GM12878 (cell line): Measurements from ENCODE around the gene ADAP1. TPM values are rescaled to one million over a fixed set of nuclear protein-coding genes. Genes with fewer than 3 reads are reported as not detected.

ENCODE experiments used
- ATAC-seq: fragments of 200-7000 bp; cut with Tn5 transposase; 3 replicates; pipeline ENCODE4 v1.9.1; 2020; ENCODE audit warnings: mild to moderate bottlenecking, moderate library complexity
- BruUV-seq: library from RNA; stranded (reverse); fragments of 400-500 nt; replicated peaks from 2 replicates; lab custom pipeline; 2021; lab: Mats Ljungman, UMichigan
- CTCF ChIA-PET: fragments of 300-600 bp; sonication (Branson Sonifier 250); formaldehyde crosslinking; extraction: SDS; loops from one replicate; lab custom pipeline; 2021; ENCODE audit warnings: inconsistent platforms; lab: Yijun Ruan, JAX
- POLR2A ChIA-PET: fragments of 350-600 bp; formaldehyde crosslinking; extraction: SDS; loops from one replicate; lab custom pipeline; 2021; ENCODE audit warnings: inconsistent platforms; lab: Charles Lee
- RAD21 ChIA-PET: fragments of 300-600 bp; sonication (Branson Sonifier 250); formaldehyde crosslinking; loops from one replicate; lab custom pipeline; 2023; ENCODE audit warnings: antibody characterized with exemption; ENCODE audit not compliant: unreplicated experiment; lab: Charles Lee
- SMC1A ChIA-PET: fragments of 300-600 bp; sonication (Branson Sonifier 250); formaldehyde crosslinking; loops from one replicate; lab custom pipeline; 2023; ENCODE audit not compliant: unreplicated experiment, uncharacterized antibody; lab: Charles Lee
- DNase-seq: peaks from one replicate; pipeline ENCODE4 v3.0.0-alpha.2; 2011; ENCODE audit warnings: low read depth, low spot score
- FAIRE-seq: peaks from 3 replicates; lab custom pipeline; 2011; peaks lifted over from hg19 to GRCh38; lab: Jason Lieb, UNC
- H2AFZ ChIP-seq: 2 replicates; pipeline ENCODE4 v1.6.0; 2011; ENCODE audit warnings: low read depth, low read length, control low read depth; ENCODE audit not compliant: control insufficient read depth
- H3K27ac ChIP-seq: 2 replicates; pipeline ENCODE4 v1.5.1; 2011; ENCODE audit warnings: control low read depth; ENCODE audit not compliant: control insufficient read depth, insufficient read depth
- H3K27me3 ChIP-seq, 2 experiments: replicated peaks in 1 of 2; 2 replicates each; pipeline versions ENCODE4 v1.6.0 to v1.6.1; 2011; ENCODE audit warnings: low read length in 1 of 2; ENCODE audit not compliant: control insufficient read depth in 2 of 2, insufficient read depth in 2 of 2
- H3K36me3 ChIP-seq, 2 experiments: 2 replicates each; pipeline ENCODE4 v1.5.1; 2011; ENCODE audit warnings: low read length in 1 of 2; ENCODE audit not compliant: control insufficient read depth in 2 of 2, insufficient read depth in 2 of 2
- H3K4me1 ChIP-seq: 2 replicates; pipeline ENCODE4 v1.6.1; 2011; ENCODE audit warnings: mild to moderate bottlenecking, low read length, moderate library complexity, mixed read lengths; ENCODE audit not compliant: control insufficient read depth, insufficient read depth
- H3K4me2 ChIP-seq: 2 replicates; pipeline ENCODE4 v1.6.0; 2011; ENCODE audit warnings: control low read depth; ENCODE audit not compliant: control insufficient read depth, insufficient read depth
- H3K4me3 ChIP-seq: fragments of 200-600 bp; sonication (generic); 2 replicates; pipeline ENCODE4 v1.5.1; 2016
- H3K79me2 ChIP-seq: 2 replicates; pipeline ENCODE4 v1.6.0; 2011; ENCODE audit warnings: low read length; ENCODE audit not compliant: control insufficient read depth, insufficient read depth
- H3K9ac ChIP-seq: 2 replicates; pipeline ENCODE4 v1.8.0; 2011; ENCODE audit warnings: low read length, control low read depth, mixed read lengths; ENCODE audit not compliant: control insufficient read depth, insufficient read depth
- H3K9me3 ChIP-seq: replicated peaks from 3 replicates; pipeline ENCODE4 v1.5.1; 2011; ENCODE audit warnings: mild to moderate bottlenecking, low read length; ENCODE audit not compliant: control insufficient read depth, insufficient read depth
- H4K20me1 ChIP-seq: 2 replicates; pipeline ENCODE4 v1.6.0; 2011; ENCODE audit not compliant: control insufficient read depth, insufficient read depth
- ATF7 ChIP-seq: fragments of 450-650 bp; IDR thresholded peaks from 2 replicates; pipeline ENCODE4 v1.6.1; 2016; ENCODE audit warnings: low read depth, mild to moderate bottlenecking
- CBX5 ChIP-seq: sonication (generic); IDR thresholded peaks from 2 replicates; pipeline ENCODE4 v1.6.1; 2016; ENCODE audit warnings: low read depth, moderate library complexity, mild to moderate bottlenecking, inconsistent platforms
- CHD2 ChIP-seq: IDR thresholded peaks from 2 replicates; pipeline ENCODE4 v1.6.1; 2011; ENCODE audit warnings: low read depth, low read length, improper control_type of control experiment, borderline replicate concordance
- CREB1 ChIP-seq: IDR thresholded peaks from 2 replicates; pipeline ENCODE4 v1.6.1; 2012; ENCODE audit warnings: low read depth, mild to moderate bottlenecking, inconsistent platforms
- DPF2 ChIP-seq: fragments of 450-650 bp; IDR thresholded peaks from 2 replicates; pipeline ENCODE4 v1.6.1; 2017; ENCODE audit warnings: mild to moderate bottlenecking
- EP300 ChIP-seq, 2 experiments: fragments of 150-350 bp in 1 of 2; IDR thresholded peaks; 2 replicates each; pipeline ENCODE4 v1.6.1; 2011 to 2012; ENCODE audit warnings: low read depth in 2 of 2, low read length in 2 of 2, borderline replicate concordance in 1 of 2, improper control_type of control experiment in 1 of 2, inconsistent platforms in 1 of 2; ENCODE audit not compliant: control insufficient read depth in 1 of 2
- FOS ChIP-seq: IDR thresholded peaks from 3 replicates; pipeline ENCODE4 v1.6.1; 2011; ENCODE audit warnings: borderline replicate concordance; ENCODE audit not compliant: insufficient read length; ENCODE audit errors: extremely low read depth
- IKZF1 ChIP-seq: fragments of 450-650 bp; conservative IDR thresholded peaks from 2 replicates; pipeline ENCODE4 v1.6.1; 2017; ENCODE audit warnings: antibody characterized with exemption, mild to moderate bottlenecking
- POU2F2 ChIP-seq: IDR thresholded peaks from 3 replicates; pipeline ENCODE4 v1.6.1; 2011; ENCODE audit warnings: low read depth, mild to moderate bottlenecking, low read length, borderline replicate concordance
- RELB ChIP-seq: fragments of 450-650 bp; IDR thresholded peaks from 2 replicates; pipeline ENCODE4 v1.6.1; 2017; ENCODE audit warnings: low read depth, mild to moderate bottlenecking, moderate library complexity
- SMARCA5 ChIP-seq: fragments of 450-650 bp; IDR thresholded peaks from 2 replicates; pipeline ENCODE4 v1.6.1; 2017; ENCODE audit warnings: mild to moderate bottlenecking
- SUZ12 ChIP-seq: fragments of 200-600 bp; sonication (generic); IDR thresholded peaks from one replicate; pipeline ENCODE4 v1.6.1; 2018; ENCODE audit warnings: antibody characterized with exemption, mild to moderate bottlenecking; ENCODE audit not compliant: unreplicated experiment
- ZBTB40 ChIP-seq: fragments of 450-650 bp; IDR thresholded peaks from 2 replicates; pipeline ENCODE4 v1.6.1; 2016; ENCODE audit warnings: mild to moderate bottlenecking, moderate library complexity, borderline replicate concordance
- ZNF274 ChIP-seq: IDR thresholded peaks from one replicate; pipeline ENCODE4 v1.8.0; 2011; ENCODE audit not compliant: insufficient read length, insufficient read depth
- ZNF592 ChIP-seq: fragments of 450-650 bp; IDR thresholded peaks from 2 replicates; pipeline ENCODE4 v1.6.1; 2017; ENCODE audit warnings: mild to moderate bottlenecking, moderate library complexity
- WGBS: methylation state at CpG from one replicate; pipeline ENCODE4 v1.1.6; 2016; ENCODE audit warnings: low lambda C conversion rate; ENCODE audit not compliant: insufficient replicate concordance, insufficient coverage; ENCODE audit errors: missing lambda C conversion rate; 5-methylcytosine and 5-hydroxymethylcytosine counted together
- in situ Hi-C: fragments of 300-500 bp; cut with MboI; formaldehyde crosslinking; loops from 9 replicates; pipeline ENCODE4 v1.14.3; 2018; ENCODE audit warnings: mixed read lengths
- intact Hi-C: fragments of 100-400 bp; cut with micrococcal nuclease; formaldehyde crosslinking; loops from one replicate; pipeline ENCODE4 v1.14.2; 2022; ENCODE audit not compliant: unreplicated experiment
- polyA plus RNA-seq, 11 experiments: library from polyadenylated mRNA; depleted of rRNA in 4 of 11; unstranded in 6 of 11; stranded (reverse) in 5 of 11; fragments of >200 nt; fragmentation: Nextera tagmentation in 4 of 11; fragmentation: Illumina TruSeq in 1 of 11; extraction: Ambion mirVana in 4 of 11; extraction: Trizol in 1 of 11; gene quantifications; 1 replicate in 1 of 11; 2 replicates in 10 of 11; pipeline versions ENCODE4 v1.2.1 to v1.2.3, GENCODE V29; 2011 to 2016; ENCODE audit warnings: inconsistent platforms in 2 of 11, missing spikeins in 2 of 11, low read depth in 1 of 11
- total RNA-seq, 4 experiments: library from RNA; depleted of rRNA in 3 of 4; stranded (reverse); fragments of >200 nt in 3 of 4; fragmentation: Illumina TruSeq in 1 of 4; extraction: Trizol in 1 of 4; gene quantifications; 2 replicates each; pipeline versions ENCODE4 v1.2.1 to v1.2.3, GENCODE V29; 2013 to 2021

Gene ADAP1
- total and polyA plus RNA-seq, 10 of the 15 experiments (the other 5 are each of a cell fraction or from before 2014, with no cell fraction given): 0.22 to 44.2 (median 22.0) TPM; not detected in 1

- no peak for DNase-seq
- no peak overlapping the region for H2AFZ ChIP-seq
- no peaks in the 10 kb centered on the region for H3K9me3 ChIP-seq
- ChIA-PET POLR2A (no interaction called here), CTCF (no interaction called here), SMC1A (interaction anchor here (0.6 to 1.2 kb wide), 2 partner anchors 22 to 204 kb away, joined by 3 read pairs; no protein-coding TSS in a partner anchor), RAD21 (interaction anchor here (1.3 kb wide), 1 partner anchor 9 kb away, joined by 4 read pairs; no protein-coding TSS in a partner anchor)
- peaks cover 0 to 28% of the 10 kb centered on the region in 2 experiments; a peak in 2 of 4 replicates for H3K36me3 ChIP-seq
- no peak overlapping the region for H3K27ac ChIP-seq
- H3K4me1 ChIP-seq: no peaks in the 10 kb centered on the region; the same call in 1 of the 2 replicates
- 73% methylated on average over 8 of the region's 8 CpGs for WGBS
- BruUV-seq: no TSS peak
- FAIRE-seq: no peak
- no peak; the same call in 2 of the 3 replicates for ATAC-seq
- no peak overlapping the region for H3K9ac ChIP-seq
- no peak overlapping the region for H3K4me3 ChIP-seq
- H3K79me2 ChIP-seq: no peaks in the 10 kb centered on the region
- no peak overlapping the region for H3K4me2 ChIP-seq
- in situ Hi-C loops (no loop called here), intact Hi-C loops (loop anchor here (10.0 kb wide), 1 partner anchor 164 kb away; no protein-coding TSS in a partner anchor)
- no peaks in the 10 kb centered on the region for H4K20me1 ChIP-seq
- no peaks in the 10 kb centered on the region for H3K27me3 ChIP-seq
- no peak for TF ChIP-seq ZNF274
- no peak for TF ChIP-seq FOS
- TF ChIP-seq CBX5: no peak
- no peak for TF ChIP-seq CHD2
- no peak for TF ChIP-seq ZBTB40
- no peak for TF ChIP-seq ZNF592
- TF ChIP-seq DPF2: no peak
- TF ChIP-seq EP300 (IDR thresholded peaks at IDR 0.05; ENCODE audit: borderline replicate concordance in 1 of 2, control insufficient read depth in 1 of 2, low read depth in 2 of 2, low read length in 2 of 2): no peak
- no peak for TF ChIP-seq ATF7
- no peak for TF ChIP-seq SMARCA5
- no peak for TF ChIP-seq SUZ12
- no peak for TF ChIP-seq RELB
- no peak for TF ChIP-seq CREB1
- no peak for TF ChIP-seq POU2F2
- no peak for TF ChIP-seq IKZF1
Observed at GRCh38 chr7:901041-901387, 53.5 kb downstream of the ADAP1 start.
